ENCODE results near the gene STAT3.

GRCh38 chr17:42272162-42272907 lies 115.9 kb downstream of the STAT3 start:
- TF ChIP-seq POLR2A (IDR thresholded peaks at IDR 0.05; ENCODE audit: low read depth, low read length), result no peak
- no peak for TF ChIP-seq CTCF (IDR thresholded peaks at IDR 0.05; ENCODE audit: extremely low read depth in 1 of 2, insufficient read depth in 1 of 2, low read depth in 1 of 2, low read length in 2 of 2)
- TF ChIP-seq POLR2AphosphoS5 (IDR thresholded peaks at IDR 0.05; ENCODE audit: insufficient read depth, low read depth, low read length), result no peak
- no peak for TF ChIP-seq EZH2 (IDR thresholded peaks at IDR 0.05; ENCODE audit: borderline replicate concordance, low read depth, low read length, severe bottlenecking)
- no peak for TF ChIP-seq MAX (IDR thresholded peaks at IDR 0.05; ENCODE audit: insufficient read depth, insufficient read length)
- no peak for TF ChIP-seq GATA2 (IDR thresholded peaks at IDR 0.05; ENCODE audit: insufficient read depth, insufficient read length, low read depth, low read length)
- no peak for TF ChIP-seq JUN (IDR thresholded peaks at IDR 0.05; ENCODE audit: borderline replicate concordance, insufficient read depth, insufficient read length, low read depth)
